Measurements from ENCODE around the gene APOH.

APOH gene

GRCh38 chr17:66211047-66211810 lies 18.0 kb downstream of the APOH start:
- H3K4me3 ChIP-seq (ENCODE audit: low read length): no peak overlapping the region
- no peaks in the 10 kb centered on the region for H3K27me3 ChIP-seq (ENCODE audit: insufficient read depth, low read length)
- no peak overlapping the region for H3K27ac ChIP-seq (ENCODE audit: low read length)
- H3K4me1 ChIP-seq (ENCODE audit: insufficient read depth, low read length): no peaks in the 10 kb centered on the region
- no peaks in the 10 kb centered on the region for H3K36me3 ChIP-seq (ENCODE audit: insufficient read depth, low read depth, low read length)
- H3K9ac ChIP-seq (ENCODE audit: low read depth, low read length): no peak overlapping the region
- peaks cover 5% of the 10 kb centered on the region; the same call in 1 of the 2 replicates for H3K9me3 ChIP-seq (ENCODE audit: insufficient read depth, low read depth, low read length)

DNA sequence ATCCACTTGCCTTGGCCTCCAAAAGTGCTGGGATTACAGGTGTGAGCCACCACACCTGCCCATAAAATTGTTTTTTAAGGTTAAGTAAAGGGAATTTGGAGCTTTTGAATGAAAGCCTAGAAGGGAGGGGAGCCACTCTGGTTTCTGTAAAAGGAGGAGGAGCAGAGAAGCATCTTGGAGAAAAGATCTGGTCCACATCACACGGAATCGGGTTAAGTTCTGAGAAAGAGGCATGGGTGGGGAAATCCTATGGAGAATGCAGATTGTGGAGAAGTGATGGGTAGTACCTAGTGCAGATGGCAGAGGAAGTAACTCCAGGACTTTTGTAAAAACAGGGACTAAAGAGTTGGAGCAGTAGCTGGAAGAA lies 19.0 kb downstream of the APOH start:
- H3K27ac ChIP-seq (ENCODE audit: low read length): no peak overlapping the region
- H3K4me3 ChIP-seq (ENCODE audit: low read length): no peak overlapping the region
- no peak overlapping the region for H3K9ac ChIP-seq (ENCODE audit: low read depth, low read length)
- no peaks in the 10 kb centered on the region for H3K4me1 ChIP-seq (ENCODE audit: insufficient read depth, low read length)
- H3K27me3 ChIP-seq (ENCODE audit: insufficient read depth, low read length): no peaks in the 10 kb centered on the region
- no peaks in the 10 kb centered on the region for H3K36me3 ChIP-seq (ENCODE audit: insufficient read depth, low read depth, low read length)
- H3K9me3 ChIP-seq (ENCODE audit: insufficient read depth, low read depth, low read length): peaks cover 5% of the 10 kb centered on the region; the same call in 1 of the 2 replicates

DNA sequence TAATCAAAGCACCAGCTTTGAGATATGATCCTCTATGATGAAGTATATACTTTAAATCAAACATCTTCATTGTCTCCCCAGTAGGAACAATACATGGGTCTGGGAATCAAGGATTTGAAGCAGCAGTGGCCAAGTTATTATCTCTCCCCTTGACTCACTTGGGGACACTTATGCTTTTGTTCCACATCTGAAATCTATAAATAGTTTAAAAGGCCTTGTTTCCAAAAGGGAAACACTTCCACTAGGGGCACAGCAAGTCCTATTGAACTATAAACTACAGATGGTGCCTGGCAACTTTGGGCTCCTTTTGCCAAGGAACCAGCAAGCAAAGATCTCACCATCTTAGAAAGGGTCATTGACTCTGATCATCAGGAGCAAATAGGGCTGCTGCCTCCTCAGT lies 21.3 kb downstream of the APOH start:
- H3K27me3 ChIP-seq (ENCODE audit: insufficient read depth, low read length): no peaks in the 10 kb centered on the region
- no peak overlapping the region for H3K4me3 ChIP-seq (ENCODE audit: low read length)
- H3K4me1 ChIP-seq (ENCODE audit: insufficient read depth, low read length): no peaks in the 10 kb centered on the region
- H3K9ac ChIP-seq (ENCODE audit: low read depth, low read length): no peak overlapping the region
- H3K36me3 ChIP-seq (ENCODE audit: insufficient read depth, low read depth, low read length): no peaks in the 10 kb centered on the region
- peaks cover 5% of the 10 kb centered on the region; the same call in 1 of the 2 replicates for H3K9me3 ChIP-seq (ENCODE audit: insufficient read depth, low read depth, low read length)
- H3K27ac ChIP-seq (ENCODE audit: low read length): no peak overlapping the region

DNA sequence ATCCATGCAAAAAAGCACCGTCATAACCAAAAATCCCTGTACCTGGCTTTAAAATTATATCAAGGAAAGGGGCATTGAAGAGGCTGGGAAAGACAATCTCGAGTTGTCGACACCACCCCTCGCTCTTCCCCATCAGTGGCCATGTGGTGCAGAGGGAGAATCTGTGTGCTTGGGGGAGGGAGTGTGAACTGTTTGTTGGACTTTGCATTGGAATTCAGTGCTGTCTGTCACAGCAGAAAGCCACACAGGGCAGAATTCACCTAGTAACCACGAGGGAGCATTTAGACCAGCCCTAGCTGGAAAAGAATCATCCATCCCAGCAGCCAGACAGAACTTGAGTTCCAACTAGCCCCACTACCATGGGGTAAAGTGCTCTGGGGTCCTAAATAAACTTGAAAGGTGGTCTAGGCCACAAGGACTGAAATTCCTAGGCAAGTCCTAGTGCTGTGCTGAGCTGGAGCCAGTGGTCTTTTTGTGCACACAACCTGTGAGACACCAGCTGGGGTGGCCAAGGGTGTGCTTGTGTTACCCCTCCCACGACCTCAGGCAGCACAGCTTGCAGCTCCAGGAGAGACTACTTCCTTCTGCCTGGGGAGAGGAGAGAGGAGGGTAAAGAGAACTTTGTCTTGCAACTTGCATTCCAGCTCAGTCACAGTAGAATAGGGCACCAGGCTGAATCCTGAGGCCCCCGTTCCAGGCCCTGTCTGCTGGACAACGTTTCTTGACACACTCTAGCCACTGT lies 25.8 kb downstream of the APOH start:
- no peak overlapping the region for H3K27ac ChIP-seq (ENCODE audit: low read length)
- H3K4me3 ChIP-seq (ENCODE audit: low read length): no peak overlapping the region
- H3K4me1 ChIP-seq (ENCODE audit: insufficient read depth, low read length): no peaks in the 10 kb centered on the region
- no peaks in the 10 kb centered on the region for H3K27me3 ChIP-seq (ENCODE audit: insufficient read depth, low read length)
- H3K36me3 ChIP-seq (ENCODE audit: insufficient read depth, low read depth, low read length): no peaks in the 10 kb centered on the region
- H3K9ac ChIP-seq (ENCODE audit: low read depth, low read length): no peak overlapping the region
- H3K9me3 ChIP-seq (ENCODE audit: insufficient read depth, low read depth, low read length): peaks cover 2% of the 10 kb centered on the region; the same call in 1 of the 2 replicates

GRCh38 chr17:66200685-66201092 lies 28.5 kb downstream of the APOH start:
- H3K4me3 ChIP-seq (ENCODE audit: low read length): no peak overlapping the region
- no peaks in the 10 kb centered on the region for H3K27me3 ChIP-seq (ENCODE audit: insufficient read depth, low read length)
- H3K4me1 ChIP-seq (ENCODE audit: insufficient read depth, low read length): no peaks in the 10 kb centered on the region
- no peak overlapping the region for H3K9ac ChIP-seq (ENCODE audit: low read depth, low read length)
- H3K36me3 ChIP-seq (ENCODE audit: insufficient read depth, low read depth, low read length): no peaks in the 10 kb centered on the region
- no peak overlapping the region for H3K27ac ChIP-seq (ENCODE audit: low read length)
- H3K9me3 ChIP-seq (ENCODE audit: insufficient read depth, low read depth, low read length): no peaks in the 10 kb centered on the region

DNA sequence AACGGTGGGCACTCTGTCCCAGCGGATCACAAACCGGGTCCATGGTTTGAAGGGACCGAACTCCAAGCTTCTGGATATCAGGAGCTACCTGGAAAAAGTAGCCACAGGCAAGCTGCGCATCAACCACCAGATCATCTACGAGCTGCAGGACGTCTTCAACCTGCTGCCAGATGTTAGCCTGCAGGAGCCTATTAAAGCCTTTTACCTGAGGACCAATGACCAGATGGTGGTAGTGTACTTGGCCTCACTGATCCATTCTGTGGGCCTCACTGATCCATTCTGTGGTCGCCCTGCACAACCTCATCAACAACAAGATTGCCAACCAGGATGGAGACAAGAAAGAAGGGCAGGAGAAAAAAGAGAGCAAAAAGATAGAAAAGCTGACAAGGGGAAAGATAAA lies 31.0 kb downstream of the APOH start:
- H3K36me3 ChIP-seq (ENCODE audit: insufficient read depth, low read depth, low read length): no peaks in the 10 kb centered on the region
- H3K9me3 ChIP-seq (ENCODE audit: insufficient read depth, low read depth, low read length): no peaks in the 10 kb centered on the region
- no peaks in the 10 kb centered on the region for H3K27me3 ChIP-seq (ENCODE audit: insufficient read depth, low read length)
- no peak overlapping the region for H3K27ac ChIP-seq (ENCODE audit: low read length)
- H3K4me1 ChIP-seq (ENCODE audit: insufficient read depth, low read length): no peaks in the 10 kb centered on the region
- no peak overlapping the region for H3K9ac ChIP-seq (ENCODE audit: low read depth, low read length)
- H3K4me3 ChIP-seq (ENCODE audit: low read length): no peak overlapping the region

- Histone ChIP-seq H3K27me3 (ENCODE audit: insufficient read depth, low read length) (peaks cover 10% of the 10 kb centered on the region), H3K9ac (ENCODE audit: low read depth, low read length) (peak overlapping the region; percentile 23; the same call in 1 of the 2 replicates), H3K4me3 (ENCODE audit: low read length) (peak overlapping the region; percentile 88; the same call in 1 of the 2 replicates), H3K4me1 (ENCODE audit: insufficient read depth, low read length) (peaks cover 6% of the 10 kb centered on the region; the same call in 1 of the 2 replicates), H3K36me3 (ENCODE audit: insufficient read depth, low read depth, low read length) (no peaks in the 10 kb centered on the region), H3K27ac (ENCODE audit: low read length) (no peak overlapping the region), H3K9me3 (ENCODE audit: insufficient read depth, low read depth, low read length) (no peaks in the 10 kb centered on the region)
These were observed 36.9 kb downstream of the APOH start for GRCh38 chr17:66192378-66192687.

- Histone ChIP-seq H3K27ac (ENCODE audit: low read length) (no peak within 1 kb of the TSS), H3K4me1 (ENCODE audit: insufficient read depth, low read length) (peaks cover 6% of the 10 kb centered on the region; the same call in 1 of the 2 replicates), H3K9ac (ENCODE audit: low read depth, low read length) (peak within 1 kb of the TSS; percentile 80; the same call in 1 of the 2 replicates), H3K9me3 (ENCODE audit: insufficient read depth, low read depth, low read length) (no peaks in the 10 kb centered on the region), H3K4me3 (ENCODE audit: low read length) (peak within 1 kb of the TSS; percentile 88), H3K27me3 (ENCODE audit: insufficient read depth, low read length) (peaks cover 10% of the 10 kb centered on the region), H3K36me3 (ENCODE audit: insufficient read depth, low read depth, low read length) (no peaks in the 10 kb centered on the region)
These were observed 37.4 kb downstream of the APOH start, which contains the start of gene CEP112 for GRCh38 chr17:66191593-66192377. Gene CEP112, minus strand, starts transcription at chr17:66192133.

- H3K36me3 ChIP-seq (ENCODE audit: insufficient read depth, low read depth, low read length): no peaks in the 10 kb centered on the region
- no peaks in the 10 kb centered on the region for H3K9me3 ChIP-seq (ENCODE audit: insufficient read depth, low read depth, low read length)
- H3K27ac ChIP-seq (ENCODE audit: low read length): no peak overlapping the region
- peaks cover 10% of the 10 kb centered on the region for H3K27me3 ChIP-seq (ENCODE audit: insufficient read depth, low read length)
- peaks cover 6% of the 10 kb centered on the region; the same call in 1 of the 2 replicates for H3K4me1 ChIP-seq (ENCODE audit: insufficient read depth, low read length)
- peak overlapping the region; percentile 88 for H3K4me3 ChIP-seq (ENCODE audit: low read length)
- peak overlapping the region; percentile 80; the same call in 1 of the 2 replicates for H3K9ac ChIP-seq (ENCODE audit: low read depth, low read length)
These were observed 38.2 kb downstream of the APOH start for GRCh38 chr17:66190738-66191592.

DNA sequence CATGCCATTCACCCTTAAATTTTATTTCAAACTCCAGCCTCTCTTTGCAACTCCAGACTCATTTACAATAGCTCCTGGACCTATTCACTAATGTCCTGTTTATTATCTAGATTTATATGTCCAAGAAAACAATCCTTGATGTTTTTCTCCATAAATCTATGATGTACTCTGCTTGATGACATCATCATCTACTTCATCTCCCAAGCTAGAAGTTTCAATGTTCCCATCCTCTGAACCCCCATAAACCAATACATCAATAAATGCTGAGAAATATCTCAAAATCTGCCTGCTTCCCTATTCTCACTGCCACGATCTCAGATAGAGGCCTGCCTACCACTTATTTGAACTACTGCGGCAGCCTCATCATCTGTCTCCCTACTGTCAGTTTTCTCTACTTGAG lies 41.5 kb downstream of the APOH start:
- no peaks in the 10 kb centered on the region for H3K9me3 ChIP-seq (ENCODE audit: insufficient read depth, low read depth, low read length)
- no peak overlapping the region for H3K9ac ChIP-seq (ENCODE audit: low read depth, low read length)
- no peak overlapping the region for H3K27ac ChIP-seq (ENCODE audit: low read length)
- peaks cover 6% of the 10 kb centered on the region; the same call in 1 of the 2 replicates for H3K4me1 ChIP-seq (ENCODE audit: insufficient read depth, low read length)
- no peaks in the 10 kb centered on the region for H3K36me3 ChIP-seq (ENCODE audit: insufficient read depth, low read depth, low read length)
- H3K27me3 ChIP-seq (ENCODE audit: insufficient read depth, low read length): peaks cover 10% of the 10 kb centered on the region
- no peak overlapping the region for H3K4me3 ChIP-seq (ENCODE audit: low read length)

GRCh38 chr17:66185862-66186261 lies 43.4 kb downstream of the APOH start:
- H3K36me3 ChIP-seq (ENCODE audit: insufficient read depth, low read depth, low read length): no peaks in the 10 kb centered on the region
- H3K9ac ChIP-seq (ENCODE audit: low read depth, low read length): no peak overlapping the region
- peaks cover under 1% of the 10 kb centered on the region; the same call in 1 of the 2 replicates for H3K4me1 ChIP-seq (ENCODE audit: insufficient read depth, low read length)
- no peak overlapping the region for H3K27ac ChIP-seq (ENCODE audit: low read length)
- no peaks in the 10 kb centered on the region for H3K9me3 ChIP-seq (ENCODE audit: insufficient read depth, low read depth, low read length)
- H3K27me3 ChIP-seq (ENCODE audit: insufficient read depth, low read length): peaks cover 4% of the 10 kb centered on the region; the same call in 1 of the 2 replicates
- H3K4me3 ChIP-seq (ENCODE audit: low read length): no peak overlapping the region
